Ovary (tissue), 9 donors: Measurements from ENCODE around the gene ERFL. TPM values are rescaled to one million over a fixed set of nuclear protein-coding genes. Genes with fewer than 3 reads are reported as not detected.

Experiments
- DNase-seq, 5 donors: peaks; one replicate each; pipeline ENCODE4 v3.0.0-alpha.2; 2019 to 2020
- H3K27ac ChIP-seq, 2 donors: fragments of 200-600 bp; one replicate each; pipeline versions ENCODE4 v1.5.1 to v1.8.0; 2019 to 2022
- H3K27me3 ChIP-seq: fragments of 200-600 bp; one replicate; pipeline ENCODE4 v1.8.0; 2022
- H3K36me3 ChIP-seq: fragments of 200-600 bp; sonication (generic); one replicate; pipeline ENCODE4 v1.5.1; 2019
- H3K4me1 ChIP-seq: one replicate; pipeline ENCODE4 v1.8.1; 2013; ENCODE audit warnings: mild to moderate bottlenecking, moderate library complexity; ENCODE audit not compliant: insufficient read depth
- H3K4me3 ChIP-seq: fragments of 200-600 bp; sonication (generic); one replicate; pipeline ENCODE4 v1.5.1; 2017
- H3K9me3 ChIP-seq, 2 donors: fragments of 200-600 bp in 1 of 2; sonication (generic) in 1 of 2; one replicate each; pipeline versions ENCODE4 v1.5.1 to v1.8.1; 2013 to 2019; ENCODE audit warnings: mild to moderate bottlenecking in 1 of 2, moderate library complexity in 1 of 2
- EP300 ChIP-seq: sonication (generic); formaldehyde crosslinking; IDR thresholded peaks from one replicate; pipeline ENCODE4 v1.6.1; 2017; ENCODE audit warnings: antibody characterized with exemption
- POLR2A ChIP-seq: fragments of 450-650 bp; IDR thresholded peaks from one replicate; pipeline ENCODE4 v1.6.1; 2017; ENCODE audit warnings: antibody characterized with exemption, mild to moderate bottlenecking, moderate library complexity
- WGBS, 3 donors: extraction: QIAGEN DNeasy Blood & Tissue Kit in 1 of 3; methylation state at CpG; one replicate each; pipeline versions ENCODE4 v1.1.5 to v1.1.7; 2013 to 2017; 5-methylcytosine and 5-hydroxymethylcytosine counted together
- intact Hi-C, 4 donors: fragments of 100-400 bp; cut with DNase I; formaldehyde crosslinking; loops; one replicate each; pipeline versions ENCODE4 v1.11.0 to v1.15.1; 2022 to 2023
- polyA plus RNA-seq, 2 donors: library from polyadenylated mRNA; stranded (reverse); fragments of 200-250 nt in 1 of 2; fragments of 350-450 nt in 1 of 2; fragmentation: Illumina TruSeq in 1 of 2; extraction: RNeasy Lipid Tissue Mini Kit (QIAGEN cat#74804) in 1 of 2; gene quantifications; one replicate each; pipeline ENCODE4 v1.2.3, GENCODE V29; 2013 to 2014
- total RNA-seq, 7 donors: library from RNA; depleted of rRNA in 2 of 7; stranded (reverse); fragments of >200 nt in 2 of 7; fragmentation: NEBNext Ultra II Directional in 3 of 7; extraction: Animal tissue kit (Norgen Biotek cat#: 25700) in 3 of 7; gene quantifications; one replicate each; pipeline versions ENCODE4 v1.1.0 to v1.2.4, GENCODE V29; 2016 to 2023
- TF ChIP-seq, protein P1 (sequence below), 3 donors: fragments of 450-650 bp in 2 of 3; fragments of 200-600 bp in 1 of 3; IDR thresholded peaks; one replicate each; pipeline versions ENCODE4 v1.5.1 to v1.8.0; 2016 to 2022; ENCODE audit warnings: antibody characterized with exemption in 3 of 3, mild to moderate bottlenecking in 1 of 3
- donor health status: DM: no; HTN: no; CAD: no; lungs with moderate emphysema.
- donor health status: DM: no; HTN: no; CAD: no.
- donor health status: Bipolar disorder and iron deficiency.
- donor health status: DM: yes; HTN: yes; CAD: no.
- donor health status: DM: no; HTN: no; CAD: no.
- donor health status: DM: yes; HTN: yes; CAD: no.

ERFL gene
- total and polyA plus RNA-seq, 9 donors: 0.11 to 1.3 (median 0.44) TPM; not detected in 1

DNA sequence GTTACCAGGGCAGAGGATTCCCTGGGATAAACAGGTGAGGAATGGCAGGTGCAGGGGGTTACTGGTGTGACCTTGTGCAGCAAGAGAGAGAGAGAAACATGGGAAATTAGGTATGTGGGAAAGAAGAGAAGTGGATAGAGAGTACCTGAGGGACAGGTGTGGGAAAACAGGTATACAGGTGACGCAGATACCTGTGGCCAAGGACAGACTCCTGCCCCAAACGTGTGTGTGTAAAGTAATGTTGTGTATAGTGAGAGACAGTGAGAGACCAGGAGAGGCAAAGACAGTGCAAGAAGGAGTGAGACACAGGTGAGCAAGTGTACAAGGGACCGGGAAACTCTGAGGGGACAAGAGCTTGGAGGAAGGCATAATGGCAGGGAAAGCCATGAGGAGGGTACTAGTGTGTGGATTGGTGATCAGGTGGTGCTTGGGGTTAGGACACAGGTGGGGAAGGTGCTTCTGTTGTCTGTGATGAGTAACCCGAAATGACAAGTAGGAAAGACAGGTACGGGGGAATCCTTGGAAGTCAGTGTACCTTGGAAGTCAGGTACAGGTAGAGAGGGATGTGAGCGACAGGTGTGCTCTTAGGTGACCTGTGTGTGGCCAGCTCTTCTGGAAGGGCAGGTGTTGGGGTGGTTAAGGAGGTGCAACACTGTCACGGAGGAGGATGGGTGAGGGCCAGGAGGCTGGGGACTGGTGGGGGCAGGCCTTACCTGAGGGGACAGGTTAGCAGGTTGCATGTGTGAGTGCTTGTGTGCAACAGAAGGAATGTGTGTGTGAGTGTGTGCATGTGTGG, 2.8 kb downstream of the ERFL start:
- Histone ChIP-seq H3K27ac (no peak overlapping the region), H3K4me3 (no peak overlapping the region), H3K36me3 (no peaks in the 10 kb centered on the region), H3K27me3 (no peaks in the 10 kb centered on the region), H3K4me1 (peaks cover 5% of the 10 kb centered on the region), H3K9me3 (no peaks in the 10 kb centered on the region)
- intact Hi-C loops: no loop called here
- 51 to 54% (median 53%) methylated on average over 7 of the region's 7 CpGs for WGBS, 3 donors
- TF ChIP-seq EP300: no peak
- TF ChIP-seq, protein P1, sequence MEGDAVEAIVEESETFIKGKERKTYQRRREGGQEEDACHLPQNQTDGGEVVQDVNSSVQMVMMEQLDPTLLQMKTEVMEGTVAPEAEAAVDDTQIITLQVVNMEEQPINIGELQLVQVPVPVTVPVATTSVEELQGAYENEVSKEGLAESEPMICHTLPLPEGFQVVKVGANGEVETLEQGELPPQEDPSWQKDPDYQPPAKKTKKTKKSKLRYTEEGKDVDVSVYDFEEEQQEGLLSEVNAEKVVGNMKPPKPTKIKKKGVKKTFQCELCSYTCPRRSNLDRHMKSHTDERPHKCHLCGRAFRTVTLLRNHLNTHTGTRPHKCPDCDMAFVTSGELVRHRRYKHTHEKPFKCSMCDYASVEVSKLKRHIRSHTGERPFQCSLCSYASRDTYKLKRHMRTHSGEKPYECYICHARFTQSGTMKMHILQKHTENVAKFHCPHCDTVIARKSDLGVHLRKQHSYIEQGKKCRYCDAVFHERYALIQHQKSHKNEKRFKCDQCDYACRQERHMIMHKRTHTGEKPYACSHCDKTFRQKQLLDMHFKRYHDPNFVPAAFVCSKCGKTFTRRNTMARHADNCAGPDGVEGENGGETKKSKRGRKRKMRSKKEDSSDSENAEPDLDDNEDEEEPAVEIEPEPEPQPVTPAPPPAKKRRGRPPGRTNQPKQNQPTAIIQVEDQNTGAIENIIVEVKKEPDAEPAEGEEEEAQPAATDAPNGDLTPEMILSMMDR (IDR thresholded peaks at IDR 0.05): no peak
- TF ChIP-seq POLR2A: no peak
- DNase-seq: no peak

DNA sequence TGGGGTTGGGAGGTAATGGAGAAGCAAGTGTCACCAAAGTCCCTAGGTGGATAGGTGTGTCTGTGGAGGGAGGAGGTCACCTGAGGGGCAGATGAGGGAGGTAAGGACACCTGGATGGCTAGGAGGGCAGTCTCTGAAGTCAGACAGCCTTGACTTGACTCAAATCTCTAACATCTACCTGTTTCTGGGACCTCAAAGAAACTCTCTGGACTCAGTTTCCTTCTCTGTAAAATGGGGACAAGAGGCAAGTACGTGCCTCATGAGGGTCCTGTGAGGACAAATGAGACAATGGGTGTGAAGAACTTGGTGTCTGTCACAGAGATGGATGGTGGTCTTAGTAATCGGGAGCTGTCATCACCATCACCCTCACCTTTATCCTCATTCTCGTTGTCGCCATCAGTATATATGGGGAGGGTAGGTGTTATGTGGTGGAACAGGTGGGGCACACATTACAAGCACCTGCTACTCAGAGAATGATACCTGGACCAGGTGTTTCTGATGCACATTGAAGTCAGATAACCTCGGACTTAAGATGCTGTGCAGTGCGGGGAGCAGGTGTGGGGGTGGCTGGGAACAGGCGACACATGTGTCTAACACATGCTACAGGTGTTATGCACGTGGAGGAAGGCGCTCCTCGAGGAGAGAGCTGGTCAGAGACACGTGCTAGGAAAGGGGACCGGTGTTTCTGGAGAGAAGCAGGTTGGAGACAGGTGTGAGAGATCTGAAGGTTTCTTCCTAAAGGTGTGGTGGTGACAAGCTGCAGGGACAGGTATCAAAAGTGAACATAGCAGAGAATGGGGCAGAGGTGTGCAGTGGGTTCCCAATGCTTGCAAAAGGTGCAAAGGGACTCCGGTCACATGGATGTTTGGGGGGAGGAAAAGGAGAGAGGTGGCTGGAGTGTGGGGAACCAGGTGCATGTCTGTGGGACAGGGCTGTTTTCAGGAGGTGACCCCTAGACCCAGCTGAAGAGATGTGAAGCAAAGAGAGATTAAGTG, 3.8 kb downstream of the ERFL start:
- Histone ChIP-seq H3K4me3 (no peak overlapping the region), H3K27me3 (no peaks in the 10 kb centered on the region), H3K27ac (no peak overlapping the region), H3K36me3 (no peaks in the 10 kb centered on the region), H3K4me1 (peaks cover 5% of the 10 kb centered on the region), H3K9me3 (no peaks in the 10 kb centered on the region)
- 35 to 50% (median 41%) methylated on average over 13 of the region's 13 CpGs for WGBS, 3 donors
- no peak for TF ChIP-seq POLR2A
- no peak for TF ChIP-seq EP300
- TF ChIP-seq, protein P1 (IDR thresholded peaks at IDR 0.05): no peak
- DNase-seq: no peak
- intact Hi-C loops: no loop called here

DNA sequence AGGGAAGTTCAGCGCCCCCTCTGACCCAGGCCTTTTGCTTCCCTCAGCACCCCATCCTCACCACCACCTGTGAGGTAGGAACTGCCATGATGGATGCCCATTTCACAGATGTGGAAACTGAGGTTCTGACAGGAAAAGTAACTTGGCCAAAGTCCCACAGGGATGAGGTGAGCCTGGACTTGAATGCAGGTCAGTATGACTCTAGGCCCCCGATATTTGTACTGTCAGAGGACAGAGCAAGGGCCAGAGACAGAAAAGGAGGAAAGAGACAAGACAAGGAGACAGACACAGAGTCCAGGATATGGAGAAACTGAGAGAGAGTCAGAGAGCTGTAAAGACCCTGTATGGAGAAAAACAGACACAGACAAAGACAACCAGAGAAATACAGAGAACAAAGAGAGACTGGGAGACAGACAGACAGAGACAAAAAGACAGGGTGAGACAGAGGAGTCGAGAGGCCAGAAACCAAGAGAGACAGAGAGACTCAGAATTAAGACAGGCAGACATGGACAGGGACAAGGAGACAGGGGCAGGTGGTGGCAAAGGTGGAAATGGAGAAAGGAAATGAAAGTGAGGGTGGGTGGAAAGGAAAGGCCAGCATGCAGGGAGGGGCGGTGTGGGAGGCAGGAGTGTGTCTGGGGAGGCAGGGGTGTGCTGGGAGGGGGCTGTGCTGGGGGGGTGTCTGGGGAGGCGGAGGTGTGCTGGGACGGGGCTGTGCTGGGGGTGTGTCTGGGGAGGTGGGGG, 5.0 kb downstream of the ERFL start:
- no peak for DNase-seq
- H3K36me3 ChIP-seq: no peaks in the 10 kb centered on the region
- H3K4me1 ChIP-seq: peaks cover 1% of the 10 kb centered on the region
- no peak overlapping the region for H3K27ac ChIP-seq
- WGBS, 3 donors: 19 to 27% (median 26%) methylated on average over 4 to 6 of the region's 6 CpGs
- no peak overlapping the region for H3K4me3 ChIP-seq
- intact Hi-C loops: no loop called here
- TF ChIP-seq, protein P1 (IDR thresholded peaks at IDR 0.05): no peak
- TF ChIP-seq POLR2A (no peak), EP300 (no peak)
- H3K9me3 ChIP-seq: no peaks in the 10 kb centered on the region
- no peaks in the 10 kb centered on the region for H3K27me3 ChIP-seq

DNA sequence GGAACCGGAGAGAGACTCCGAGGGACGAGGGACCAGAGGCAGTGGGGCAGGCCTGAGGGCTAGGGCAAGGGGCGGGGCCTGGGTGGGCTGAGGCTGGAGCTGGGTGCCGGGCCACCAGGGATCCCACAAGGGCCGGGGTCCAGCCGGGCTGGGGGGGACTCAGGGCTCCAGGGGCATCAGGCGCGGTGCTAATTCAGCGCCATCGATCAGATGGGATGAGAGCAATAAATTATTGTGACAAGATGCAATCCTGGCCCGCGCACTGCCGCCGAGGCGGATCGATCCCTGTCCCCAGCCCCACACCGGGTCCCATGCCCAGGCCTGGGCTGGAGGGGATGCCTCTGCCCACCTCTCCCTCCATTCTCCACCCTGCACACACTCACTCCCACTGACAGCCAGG, 5.7 kb downstream of the ERFL start:
- intact Hi-C loops: no loop called here
- Histone ChIP-seq H3K4me3 (no peak overlapping the region), H3K27ac (no peak overlapping the region), H3K4me1 (no peaks in the 10 kb centered on the region), H3K36me3 (no peaks in the 10 kb centered on the region), H3K27me3 (no peaks in the 10 kb centered on the region), H3K9me3 (no peaks in the 10 kb centered on the region)
- WGBS, 3 donors: 6 to 9% (median 8%) methylated on average over 18 of the region's 18 CpGs
- peak in 1 of 5 donors; percentile 26 for DNase-seq
- TF ChIP-seq POLR2A: no peak
- TF ChIP-seq, protein P1 (IDR thresholded peaks at IDR 0.05): no peak
